Epidermal melanocyte (primary cell): ENCODE data around the gene TNRC6A.
"Not testable (repeated sequence)": the region's sequence is repeated elsewhere in the genome, so short reads cannot be mapped to it uniquely, and the experiment has no call there.

ENCODE experiments used
- DNase-seq: peaks from one replicate; pipeline ENCODE4 v3.0.0; 2011; ENCODE audit warnings: low spot score; ENCODE audit not compliant: insufficient read length

TNRC6A gene

DNA sequence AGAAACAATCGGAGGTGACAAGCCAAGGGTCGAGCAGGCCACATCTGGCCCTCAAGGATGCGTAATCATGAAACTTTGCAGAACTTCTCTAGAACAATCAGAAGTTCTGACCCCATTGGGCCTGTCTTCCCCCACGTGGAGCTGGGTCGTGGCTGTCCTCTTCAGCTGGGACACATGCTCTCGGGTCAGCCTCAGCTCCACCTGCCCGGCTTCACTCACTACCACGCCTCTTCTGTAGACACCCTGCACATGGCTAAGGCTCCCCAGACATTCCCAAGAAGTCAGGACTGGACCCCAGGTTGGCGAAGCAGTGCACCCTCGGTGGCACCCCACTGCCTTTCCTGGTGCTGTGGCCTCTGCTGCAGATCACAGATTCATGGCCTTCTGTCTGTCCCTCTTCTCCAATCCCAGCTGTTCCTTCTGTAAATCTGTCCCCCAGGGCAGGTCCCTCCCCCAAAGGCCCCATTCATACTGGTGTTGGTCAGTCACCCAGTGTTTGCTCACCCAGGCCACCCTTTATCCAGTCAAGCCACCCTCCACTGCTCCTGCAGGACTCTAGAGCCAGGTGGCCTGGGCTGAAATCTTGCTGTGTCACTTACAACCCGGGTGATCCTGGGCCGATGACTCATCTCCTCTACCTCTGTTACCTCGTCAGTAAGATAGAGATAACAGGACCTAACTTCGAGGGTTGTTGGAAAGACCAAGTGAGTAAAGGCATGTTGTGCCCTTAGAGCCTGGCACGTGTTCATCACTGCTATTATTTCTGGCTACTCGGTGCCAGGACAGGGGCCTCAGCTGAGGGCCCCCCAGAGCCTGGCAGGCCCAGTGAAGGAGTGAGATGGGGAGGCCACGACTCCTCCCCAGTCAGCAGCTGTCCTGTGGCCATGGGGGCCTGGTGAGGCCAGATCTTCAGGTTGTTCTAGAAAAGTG, 114.9 kb downstream of the TNRC6A start:
- no peak for DNase-seq

DNA sequence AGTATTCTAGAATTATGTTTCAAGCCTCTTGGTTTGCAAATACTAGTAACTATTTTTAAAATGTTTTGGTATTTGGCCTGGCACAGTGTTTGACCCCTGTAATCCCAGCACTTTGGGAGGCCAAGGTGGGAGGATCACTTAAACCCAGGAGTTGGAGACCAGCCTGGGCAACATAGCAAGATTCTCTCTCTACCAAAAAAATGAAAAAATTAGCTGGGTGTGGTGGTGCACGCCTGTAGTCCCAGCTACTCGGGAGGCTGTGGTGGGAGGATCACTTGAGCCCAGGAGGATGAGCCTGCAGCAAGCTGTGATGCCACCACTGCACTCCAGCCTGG, 115.5 kb downstream of the TNRC6A start:
- DNase-seq, result not testable (repeated sequence)

DNA sequence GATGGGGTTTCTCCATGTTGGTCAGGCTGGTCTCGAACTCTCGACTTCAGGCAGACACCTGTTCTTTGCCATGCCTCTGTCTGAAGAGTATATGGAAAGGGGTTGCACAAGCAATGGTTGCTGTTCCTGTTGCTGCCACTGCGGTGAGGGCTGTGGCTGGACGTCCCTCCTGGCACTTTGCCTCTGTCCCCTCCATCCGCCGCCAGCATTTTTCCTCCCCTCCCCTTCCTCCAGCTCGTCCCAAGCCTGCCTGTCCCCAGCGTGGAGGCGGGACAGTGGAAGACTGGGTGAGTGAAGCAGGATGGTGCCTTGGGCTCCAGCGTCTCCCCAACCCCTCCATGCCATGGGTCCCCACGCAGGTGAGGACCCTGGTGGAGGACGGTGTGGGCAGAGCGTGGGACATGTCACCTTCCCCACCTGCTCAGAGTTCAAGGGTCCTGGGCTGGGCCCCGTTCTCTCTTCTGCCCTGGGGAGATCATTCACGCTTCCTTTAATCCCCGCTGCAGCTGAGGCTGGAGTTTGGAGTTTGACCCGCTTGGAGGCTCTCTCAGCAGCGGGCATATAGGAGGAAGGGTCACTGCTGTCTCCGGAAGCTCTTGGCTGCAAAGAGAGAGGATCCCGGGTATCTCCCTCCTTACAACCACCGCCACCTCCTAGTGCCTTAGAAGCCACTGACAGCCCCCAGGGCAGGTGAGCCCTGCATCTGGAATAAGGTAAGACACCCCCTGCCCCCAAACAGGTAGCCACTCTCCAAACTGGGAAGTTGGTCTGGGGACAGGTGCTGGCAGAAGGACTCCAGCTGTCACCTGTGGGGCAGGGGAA, 116.5 kb downstream of the TNRC6A start, which contains the start of gene SLC5A11:
TSS of gene SLC5A11 (plus strand) at position 238 of the 822 bp plus-strand sequence. CDS start 12,681 bp downstream, outside the sequence.
- no peak for DNase-seq

GRCh38 chr16:24846548-24847357, 117.3 kb downstream of the TNRC6A start:
- no peak for DNase-seq

DNA sequence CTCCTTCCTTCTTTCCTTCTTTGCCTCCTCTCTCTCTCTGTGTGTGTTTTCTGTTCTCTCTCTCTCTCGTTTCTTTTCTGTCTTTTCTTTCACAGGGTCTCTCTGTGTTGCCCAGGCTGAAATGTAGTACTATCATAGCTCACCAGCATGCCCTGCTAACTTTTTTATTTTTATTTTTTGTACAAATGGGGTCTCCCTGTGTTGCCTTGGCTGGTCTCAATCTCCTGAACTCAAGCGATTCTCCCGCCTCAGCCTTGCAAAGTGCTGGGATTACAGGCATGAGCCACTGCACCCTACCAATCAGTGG, 117.9 kb downstream of the TNRC6A start:
- DNase-seq, result no peak

DNA sequence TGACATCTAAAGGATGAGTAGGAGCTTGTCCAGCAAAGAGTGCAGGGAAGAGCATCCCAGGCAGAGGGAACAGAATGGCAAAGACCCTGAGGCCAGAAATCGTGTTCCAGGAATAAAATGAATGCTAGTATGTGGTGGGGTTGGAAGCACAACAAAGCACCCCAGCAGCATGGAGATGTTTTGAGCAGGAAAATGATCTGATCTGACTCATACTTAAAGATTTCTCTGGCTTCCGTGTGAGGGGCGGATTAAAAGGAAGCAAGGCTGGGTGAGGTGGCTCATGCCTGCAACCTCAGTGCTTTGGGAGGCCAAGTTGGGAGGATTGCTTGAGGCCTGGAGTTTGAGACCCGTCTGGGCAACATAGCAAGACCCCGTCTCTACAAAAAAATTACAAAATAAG, 118.6 kb downstream of the TNRC6A start:
- no peak for DNase-seq

GRCh38 chr16:24849641-24850040, 120.2 kb downstream of the TNRC6A start:
- no peak for DNase-seq

GRCh38 chr16:24850289-24850938, 121.0 kb downstream of the TNRC6A start:
- DNase-seq, result no peak

DNA sequence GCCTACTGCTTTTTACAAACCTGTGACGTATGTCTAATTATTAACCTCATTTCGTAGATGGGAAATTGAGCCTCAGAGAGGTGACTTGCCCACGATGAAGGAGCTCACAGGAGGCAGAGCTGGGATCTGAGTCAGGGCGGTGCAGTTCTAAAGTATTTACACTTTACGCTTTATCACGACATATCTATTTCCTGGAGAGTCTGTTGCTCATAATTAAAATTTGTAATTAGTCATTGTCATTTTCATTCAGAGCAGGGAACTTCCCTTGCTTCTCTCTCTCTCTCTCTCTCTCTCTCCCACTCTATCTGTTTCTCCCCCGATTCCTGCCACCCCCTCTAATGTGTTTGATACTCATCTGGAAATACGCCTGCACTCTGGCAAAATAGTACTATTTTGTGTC, 122.2 kb downstream of the TNRC6A start:
- no peak for DNase-seq

- DNase-seq, result no peak
Observed at GRCh38 chr16:24852281-24852721, 122.8 kb downstream of the TNRC6A start.

DNA sequence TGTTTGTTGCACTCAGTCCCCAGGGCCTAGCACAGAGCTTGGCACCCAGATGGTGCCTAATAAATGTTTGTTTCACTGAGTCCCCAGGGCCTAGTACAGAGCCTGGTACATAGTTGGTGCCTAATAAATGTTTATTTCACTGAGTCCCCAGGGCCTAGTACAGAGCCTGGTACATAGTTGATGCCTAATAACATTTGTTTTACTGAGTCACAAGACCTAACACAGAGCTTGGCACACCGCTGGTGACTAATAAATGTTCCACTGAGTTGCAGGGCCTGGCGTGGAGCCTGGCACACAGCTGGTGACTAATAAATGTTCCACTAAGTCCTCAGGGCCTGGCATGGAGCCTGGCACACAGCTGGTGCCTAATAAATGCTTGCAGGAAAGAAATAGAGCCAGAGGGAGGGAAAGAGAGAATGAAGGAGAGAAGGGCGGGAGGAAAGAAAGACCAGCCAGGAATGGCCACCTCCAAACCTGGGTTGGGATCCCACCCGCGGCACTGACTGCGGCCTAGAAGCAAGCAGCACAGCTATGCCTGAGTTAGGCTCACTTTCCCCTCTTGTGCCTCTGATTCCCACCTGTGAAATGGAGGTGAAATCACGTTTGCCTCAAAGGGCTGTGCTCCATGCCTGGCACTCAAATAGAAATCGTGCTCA, 123.8 kb downstream of the TNRC6A start:
- no peak for DNase-seq

DNA sequence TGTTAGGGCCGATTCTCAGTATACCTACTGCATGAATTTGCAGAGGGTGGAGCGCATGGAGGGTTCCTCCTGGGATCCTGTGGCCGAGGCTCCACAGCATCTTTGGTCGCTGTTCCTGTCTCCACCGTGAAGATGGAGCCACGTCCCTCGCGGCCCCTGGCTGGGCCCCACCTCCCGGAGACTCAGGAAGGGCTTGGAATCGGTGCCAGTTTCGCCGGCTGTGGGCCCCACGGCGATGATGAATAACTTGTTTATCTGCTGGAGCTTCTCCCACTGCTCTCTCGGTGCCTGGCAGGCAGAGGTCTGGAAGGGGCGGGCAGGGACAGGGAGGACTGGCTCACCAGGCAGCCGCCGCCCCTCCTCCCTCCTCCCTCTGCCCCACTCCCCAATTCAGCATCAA, 124.4 kb downstream of the TNRC6A start:
- DNase-seq, result no peak

GRCh38 chr16:24854607-24855171, 125.2 kb downstream of the TNRC6A start:
- DNase-seq, result no peak

GRCh38 chr16:24855678-24856077, 126.2 kb downstream of the TNRC6A start:
- DNase-seq, result no peak

DNA sequence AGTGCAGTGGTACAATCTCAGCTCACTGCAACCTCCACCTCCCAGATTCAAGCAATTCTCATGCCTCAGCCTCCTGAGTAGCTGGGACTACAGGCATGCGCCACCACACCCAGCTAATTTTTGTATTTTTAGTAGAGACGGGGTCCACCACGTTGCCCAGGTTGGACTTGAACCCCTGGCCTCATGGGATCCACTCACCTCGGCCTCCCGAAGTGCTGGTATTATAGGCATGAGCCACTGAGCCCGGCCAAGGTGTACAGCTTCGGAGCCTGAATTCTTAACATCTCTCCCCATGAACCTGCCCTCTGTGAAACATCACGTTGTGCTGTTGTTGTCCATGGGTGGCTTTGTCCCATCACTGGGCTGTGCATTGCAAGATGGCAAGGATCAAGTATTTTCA, 127.4 kb downstream of the TNRC6A start:
- DNase-seq, result not testable (repeated sequence)

DNA sequence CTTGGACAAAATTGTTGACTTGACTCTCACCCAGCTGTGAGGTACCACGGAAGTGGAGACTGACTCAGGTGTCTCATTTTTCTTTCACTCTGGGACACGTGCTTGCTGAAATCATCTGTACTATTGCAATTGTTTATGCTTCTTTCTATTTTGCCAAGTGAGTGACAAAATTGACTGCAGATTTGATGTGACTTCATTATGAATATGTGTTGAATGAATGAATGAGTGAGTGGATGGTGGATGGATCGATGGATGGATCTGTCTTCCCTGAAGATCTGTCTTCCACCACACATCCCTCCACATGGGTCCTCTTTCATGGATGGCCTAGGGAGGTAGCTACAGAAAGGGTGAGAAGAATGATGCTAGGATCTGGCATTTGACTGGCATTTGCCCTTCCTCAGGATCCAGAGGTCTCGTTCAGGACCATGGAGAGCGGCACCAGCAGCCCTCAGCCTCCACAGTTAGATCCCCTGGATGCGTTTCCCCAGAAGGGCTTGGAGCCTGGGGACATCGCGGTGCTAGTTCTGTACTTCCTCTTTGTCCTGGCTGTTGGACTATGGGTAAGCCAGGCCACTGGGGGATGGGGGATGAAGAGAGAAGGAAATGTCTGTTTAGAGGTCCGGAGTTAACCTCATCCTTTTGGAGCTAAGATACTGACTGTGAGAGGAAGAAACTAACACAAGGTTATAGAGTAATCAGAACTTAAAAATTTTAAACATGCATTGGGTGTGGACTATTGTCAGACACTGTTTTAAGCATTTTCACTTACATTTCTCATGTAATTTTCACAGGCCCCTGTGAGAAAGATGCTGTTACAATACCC, 129.0 kb downstream of the TNRC6A start:
- DNase-seq, result peak; percentile 66

GRCh38 chr16:24861461-24861860, 132.0 kb downstream of the TNRC6A start:
- no peak for DNase-seq

- no peak for DNase-seq
Observed at GRCh38 chr16:24863582-24864437, 134.4 kb downstream of the TNRC6A start.
